ENCODE measurements around the gene OPCML. TPM values are rescaled to one million over a fixed set of nuclear protein-coding genes. Genes with fewer than 3 reads are reported as not detected.

OPCML gene
- total RNA-seq, 1 experiment from 2014 or later, result not detected

DNA sequence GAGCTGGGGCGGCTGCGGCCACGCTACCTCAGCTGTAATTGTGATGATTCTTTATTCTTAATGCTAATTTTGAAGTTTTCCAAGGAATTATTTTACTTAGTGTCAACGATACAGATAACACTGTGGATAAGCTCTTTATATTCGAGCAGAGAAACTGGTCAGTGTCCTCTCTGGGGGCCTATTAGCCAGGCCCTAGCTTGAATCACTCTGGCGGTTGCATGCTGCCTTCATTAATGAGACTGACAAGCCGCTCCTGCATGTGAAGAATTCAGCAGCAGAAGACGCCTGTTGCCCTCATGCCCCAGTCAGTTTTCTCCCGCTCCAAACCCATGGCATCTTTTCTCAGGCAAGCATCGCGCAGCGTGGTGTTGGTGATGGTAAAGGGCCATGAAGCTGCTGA, 851.7 kb downstream of the OPCML start:
- BruUV-seq (replicated peaks), result no TSS peak
- Mint-ChIP-seq H3K36me3 (ENCODE audit: insufficient read depth, unreplicated experiment) (no peaks in the 10 kb centered on the region), H3K4me3 (ENCODE audit: unreplicated experiment) (no peak overlapping the region), H3K27ac (ENCODE audit: unreplicated experiment) (no peak overlapping the region), H3K9me3 (ENCODE audit: unreplicated experiment) (peaks cover 11% of the 10 kb centered on the region), H3K27me3 (ENCODE audit: insufficient read depth, unreplicated experiment) (peaks cover 2% of the 10 kb centered on the region), H3K4me1 (ENCODE audit: low read depth, unreplicated experiment) (no peaks in the 10 kb centered on the region)
- Histone ChIP-seq H3K9me3 (0 out of 2 replicates have a peak, but pooled peaks cover 5% of the 10 kb centered on the region), H3K27me3 (replicated peaks; ENCODE audit: control insufficient read depth, insufficient read depth, low read length) (no peaks in the 10 kb centered on the region), H3K36me3 (ENCODE audit: control insufficient read depth, insufficient read depth, low read length) (no peaks in the 10 kb centered on the region), H3K4me3 (ENCODE audit: low read depth, low read length) (no peak overlapping the region), H3K4me1 (no peaks in the 10 kb centered on the region)
- intact Hi-C loops (cut with micrococcal nuclease; ENCODE audit: unreplicated experiment), result no loop called here
- CTCF ChIA-PET, result no interaction called here
- POLR2A ChIA-PET, result no interaction called here
- TF ChIP-seq CTCF (IDR thresholded peaks at IDR 0.05; ENCODE audit: insufficient read depth in 1 of 2, low read depth in 1 of 2, low read length in 1 of 2, severe bottlenecking in 1 of 2, unreplicated experiment in 1 of 2), result no peak
- no peak for DNase-seq

DNA sequence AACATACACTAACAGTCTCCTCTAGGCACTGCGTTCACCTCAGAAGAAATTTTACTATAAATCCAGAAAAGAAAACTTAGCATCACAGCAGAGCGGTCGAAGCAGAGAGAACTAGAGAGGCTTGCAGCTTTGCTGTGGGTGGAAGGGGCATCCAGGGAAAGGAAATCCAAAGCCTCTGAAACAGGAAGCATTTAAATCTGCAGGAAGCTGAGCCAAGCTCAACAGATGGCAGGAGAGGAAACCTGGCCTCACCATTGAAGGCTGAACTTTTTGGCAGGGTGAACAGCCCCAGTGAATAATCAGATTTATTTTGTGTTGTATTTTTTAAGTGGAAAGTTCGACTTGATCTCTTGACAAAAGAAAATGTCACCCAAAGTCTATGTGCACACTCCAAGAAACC, 858.1 kb downstream of the OPCML start:
- no TSS peak for BruUV-seq (replicated peaks)
- DNase-seq, result no peak
- no peak for TF ChIP-seq CTCF (IDR thresholded peaks at IDR 0.05; ENCODE audit: insufficient read depth in 1 of 2, low read depth in 1 of 2, low read length in 1 of 2, severe bottlenecking in 1 of 2, unreplicated experiment in 1 of 2)
- no peak overlapping the region for H3K4me3 Mint-ChIP-seq (ENCODE audit: unreplicated experiment)
- H3K27ac Mint-ChIP-seq (ENCODE audit: unreplicated experiment), result no peak overlapping the region
- POLR2A ChIA-PET, result no interaction called here
- Histone ChIP-seq H3K4me3 (ENCODE audit: low read depth, low read length) (no peak overlapping the region), H3K27me3 (replicated peaks; ENCODE audit: control insufficient read depth, insufficient read depth, low read length) (no peaks in the 10 kb centered on the region), H3K9me3 (0 out of 2 replicates have a peak, but pooled peaks cover 5% of the 10 kb centered on the region), H3K36me3 (ENCODE audit: control insufficient read depth, insufficient read depth, low read length) (no peaks in the 10 kb centered on the region), H3K4me1 (no peaks in the 10 kb centered on the region)
- H3K36me3 Mint-ChIP-seq (ENCODE audit: insufficient read depth, unreplicated experiment), result no peaks in the 10 kb centered on the region
- intact Hi-C loops (cut with micrococcal nuclease; ENCODE audit: unreplicated experiment), result no loop called here
- peaks cover 11% of the 10 kb centered on the region for H3K9me3 Mint-ChIP-seq (ENCODE audit: unreplicated experiment)
- CTCF ChIA-PET, result no interaction called here
- H3K27me3 Mint-ChIP-seq (ENCODE audit: insufficient read depth, unreplicated experiment), result peaks cover 7% of the 10 kb centered on the region
- H3K4me1 Mint-ChIP-seq (ENCODE audit: low read depth, unreplicated experiment), result no peaks in the 10 kb centered on the region

- Mint-ChIP-seq H3K4me1 (ENCODE audit: low read depth, unreplicated experiment) (no peaks in the 10 kb centered on the region), H3K9me3 (ENCODE audit: unreplicated experiment) (no peaks in the 10 kb centered on the region), H3K27ac (ENCODE audit: unreplicated experiment) (no peak overlapping the region), H3K27me3 (ENCODE audit: insufficient read depth, unreplicated experiment) (peaks cover 10% of the 10 kb centered on the region), H3K4me3 (ENCODE audit: unreplicated experiment) (no peak overlapping the region), H3K36me3 (ENCODE audit: insufficient read depth, unreplicated experiment) (no peaks in the 10 kb centered on the region)
- no TSS peak for BruUV-seq (replicated peaks)
- H3K4me1 ChIP-seq, result no peaks in the 10 kb centered on the region
- POLR2A ChIA-PET, result no interaction called here
- H3K4me3 ChIP-seq (ENCODE audit: low read depth, low read length), result no peak overlapping the region
- H3K9me3 ChIP-seq, result 0 out of 2 replicates have a peak, but pooled peaks cover 2% of the 10 kb centered on the region
- no peaks in the 10 kb centered on the region for H3K36me3 ChIP-seq (ENCODE audit: control insufficient read depth, insufficient read depth, low read length)
- no peak for DNase-seq
- TF ChIP-seq CTCF (IDR thresholded peaks at IDR 0.05; ENCODE audit: insufficient read depth in 1 of 2, low read depth in 1 of 2, low read length in 1 of 2, severe bottlenecking in 1 of 2, unreplicated experiment in 1 of 2), result no peak
- intact Hi-C loops (cut with micrococcal nuclease; ENCODE audit: unreplicated experiment), result no loop called here
- CTCF ChIA-PET, result no interaction called here
- H3K27me3 ChIP-seq (replicated peaks; ENCODE audit: control insufficient read depth, insufficient read depth, low read length), result no peaks in the 10 kb centered on the region
Measured at GRCh38 chr11:132671851-132672370, 860.4 kb downstream of the OPCML start.
